ENCODE measurements around the gene UXS1.
"Not testable (repeated sequence)": the region's sequence is repeated elsewhere in the genome, so short reads cannot be mapped to it uniquely, and the experiment has no call there.

The UXS1 gene

GRCh38 chr2:106137731-106138521, 56.2 kb downstream of the UXS1 start:
- TF ChIP-seq CTCF (IDR thresholded peaks at IDR 0.05; ENCODE audit: extremely low read depth, insufficient read depth, missing control alignments), result no peak
- in situ Hi-C loops (cut with MboI; ENCODE audit: low pct_unique_long_range_greater_than_20kb, low sequenced_read_pairs, unreplicated experiment), result no loop called here
- DNase-seq (ENCODE audit: low spot score), result no peak

GRCh38 chr2:106131192-106131591, 62.9 kb downstream of the UXS1 start:
- DNase-seq (ENCODE audit: low spot score); in situ Hi-C loops (cut with MboI; ENCODE audit: low pct_unique_long_range_greater_than_20kb, low sequenced_read_pairs, unreplicated experiment): not testable (repeated sequence)

- in situ Hi-C loops (cut with MboI; ENCODE audit: low pct_unique_long_range_greater_than_20kb, low sequenced_read_pairs, unreplicated experiment), result no loop called here
- no peak for TF ChIP-seq CTCF (IDR thresholded peaks at IDR 0.05; ENCODE audit: extremely low read depth, insufficient read depth, missing control alignments)
- DNase-seq (ENCODE audit: low spot score), result no peak
Observed at GRCh38 chr2:106130251-106130998, 63.7 kb downstream of the UXS1 start.

GRCh38 chr2:106129592-106129991, 64.5 kb downstream of the UXS1 start:
- TF ChIP-seq CTCF (IDR thresholded peaks at IDR 0.05; ENCODE audit: extremely low read depth, insufficient read depth, missing control alignments), result no peak
- in situ Hi-C loops (cut with MboI; ENCODE audit: low pct_unique_long_range_greater_than_20kb, low sequenced_read_pairs, unreplicated experiment), result no loop called here
- no peak for DNase-seq (ENCODE audit: low spot score)

GRCh38 chr2:106129150-106129549, 65.0 kb downstream of the UXS1 start:
- no peak for TF ChIP-seq CTCF (IDR thresholded peaks at IDR 0.05; ENCODE audit: extremely low read depth, insufficient read depth, missing control alignments)
- DNase-seq (ENCODE audit: low spot score), result no peak
- in situ Hi-C loops (cut with MboI; ENCODE audit: low pct_unique_long_range_greater_than_20kb, low sequenced_read_pairs, unreplicated experiment), result no loop called here

GRCh38 chr2:106127776-106128268, 66.3 kb downstream of the UXS1 start:
- TF ChIP-seq CTCF (IDR thresholded peaks at IDR 0.05; ENCODE audit: extremely low read depth, insufficient read depth, missing control alignments), result no peak
- no peak for DNase-seq (ENCODE audit: low spot score)
- in situ Hi-C loops (cut with MboI; ENCODE audit: low pct_unique_long_range_greater_than_20kb, low sequenced_read_pairs, unreplicated experiment), result no loop called here

GRCh38 chr2:106127282-106127771, 66.8 kb downstream of the UXS1 start:
- DNase-seq (ENCODE audit: low spot score), result no peak
- TF ChIP-seq CTCF (IDR thresholded peaks at IDR 0.05; ENCODE audit: extremely low read depth, insufficient read depth, missing control alignments), result no peak
- in situ Hi-C loops (cut with MboI; ENCODE audit: low pct_unique_long_range_greater_than_20kb, low sequenced_read_pairs, unreplicated experiment), result no loop called here

Data from GM13977 (cell line).